Cardiac septum (tissue), 1 donor: ENCODE results near the gene ADAMTSL3. TPM values are rescaled to one million over a fixed set of nuclear protein-coding genes. Genes with fewer than 3 reads are reported as not detected.

Experiments used
- DNase-seq: peaks from one replicate; pipeline ENCODE4 v3.0.0-alpha.2; 2020; ENCODE audit warnings: low spot score
- intact Hi-C: fragments of 100-400 bp; cut with DNase I; formaldehyde crosslinking; loops from one replicate; pipeline ENCODE4 v1.14.0; 2022
- long read RNA-seq: library from polyadenylated mRNA; unstranded; transcript quantifications from one replicate; pipeline ENCODE4 v2.0.0, GENCODE V29; 2021
- total RNA-seq: library from RNA; stranded (reverse); fragmentation: NEBNext Ultra II Directional; extraction: Animal tissue kit (Norgen Biotek cat#: 25700); gene quantifications from one replicate; pipeline ENCODE4 v1.2.1, GENCODE V29; 2021
- donor health status: DM: no; HTN: no; CAD: no.

Gene ADAMTSL3
- 9.8 TPM for total RNA-seq
- long read RNA-seq, partial matches to known transcripts: 7 of 13 reads
- long read RNA-seq, other reads (novel, unspliced or antisense): 6 of 13 reads

- intact Hi-C loops: loop anchor here (5.0 kb wide), 1 partner anchor 188 kb away; no protein-coding TSS in a partner anchor
- DNase-seq: peak; percentile 88
Observed at GRCh38 chr15:83653639-83654378, at the start of gene ADAMTSL3. ADAMTSL3 (plus strand) TSS chr15:83654123; CDS start chr15:83655762, 1,639 bp downstream.

- intact Hi-C loops: no loop called here
- DNase-seq: no peak
Observed at GRCh38 chr15:83604549-83604948, 49.4 kb upstream of the ADAMTSL3 start.

GRCh38 chr15:83605111-83605945 is 48.6 kb upstream of the ADAMTSL3 start:
- intact Hi-C loops: no loop called here
- DNase-seq: no peak

- no peak for DNase-seq
- intact Hi-C loops: no loop called here
Observed at GRCh38 chr15:83610132-83610531, 43.8 kb upstream of the ADAMTSL3 start.

GRCh38 chr15:83610901-83611685 is 42.8 kb upstream of the ADAMTSL3 start:
- intact Hi-C loops: no loop called here
- no peak for DNase-seq

GRCh38 chr15:83612226-83612625 is 41.7 kb upstream of the ADAMTSL3 start:
- no peak for DNase-seq
- intact Hi-C loops: no loop called here

- DNase-seq: no peak
- intact Hi-C loops: no loop called here
Observed at GRCh38 chr15:83612898-83613635, 40.9 kb upstream of the ADAMTSL3 start.

- intact Hi-C loops: no loop called here
- DNase-seq: no peak
Observed at GRCh38 chr15:83613714-83614113, 40.2 kb upstream of the ADAMTSL3 start.

- intact Hi-C loops: no loop called here
Observed at GRCh38 chr15:83616840-83617239, 37.1 kb upstream of the ADAMTSL3 start.

GRCh38 chr15:83626171-83626802 is 27.6 kb upstream of the ADAMTSL3 start:
- intact Hi-C loops: no loop called here
- DNase-seq: no peak

More at GRCh38 chr15:83616840-83617239, 37.1 kb upstream of the ADAMTSL3 start:
- DNase-seq: no peak

- DNase-seq: no peak
- intact Hi-C loops: no loop called here
Observed at GRCh38 chr15:83631534-83631933, 22.4 kb upstream of the ADAMTSL3 start.

GRCh38 chr15:83643201-83643600 is 10.7 kb upstream of the ADAMTSL3 start:
- DNase-seq: no peak
- intact Hi-C loops: no loop called here

GRCh38 chr15:83644439-83644838 is 9.5 kb upstream of the ADAMTSL3 start:
- intact Hi-C loops: no loop called here
- no peak for DNase-seq

GRCh38 chr15:83650831-83651230 is 3.1 kb upstream of the ADAMTSL3 start:
- intact Hi-C loops: loop anchor here (5.0 kb wide), 1 partner anchor 191 kb away; no protein-coding TSS in a partner anchor
- DNase-seq: no peak

GRCh38 chr15:83651541-83651940 is 2.4 kb upstream of the ADAMTSL3 start:
- intact Hi-C loops: loop anchor here (5.0 kb wide), 1 partner anchor 191 kb away; no protein-coding TSS in a partner anchor
- DNase-seq: no peak

GRCh38 chr15:83652626-83653204 is 1.2 kb upstream of the ADAMTSL3 start:
- intact Hi-C loops: loop anchor here (5.0 kb wide), 1 partner anchor 190 kb away; no protein-coding TSS in a partner anchor
- DNase-seq: peak; percentile 59

GRCh38 chr15:83653288-83653638 is 660 bp upstream of the ADAMTSL3 start:
- intact Hi-C loops: loop anchor here (5.0 kb wide), 1 partner anchor 189 kb away; no protein-coding TSS in a partner anchor
- DNase-seq: no peak
